HAP-1 (cell line): ENCODE results near the gene CHPF2.

ENCODE experiments used
- DNase-seq, 2 experiments: peaks; one replicate each; pipeline ENCODE4 v3.0.0-alpha.2; 2016 to 2020; ENCODE audit warnings: low spot score in 2 of 2
- H3K27me3 ChIP-seq: fragments of 250-450 bp; sonication (Bioruptor Pico); 2 replicates; pipeline ENCODE4 v1.5.1; 2020; ENCODE audit warnings: low read depth, mild to moderate bottlenecking, moderate library complexity
- H3K36me3 ChIP-seq: fragments of 250-450 bp; sonication (Bioruptor Pico); replicated peaks from 2 replicates; pipeline ENCODE4 v1.5.1; 2020; ENCODE audit warnings: mild to moderate bottlenecking
- H3K4me1 ChIP-seq: fragments of 250-450 bp; sonication (Bioruptor Pico); 2 replicates; pipeline ENCODE4 v1.5.1; 2020; ENCODE audit warnings: mild to moderate bottlenecking
- H3K4me3 ChIP-seq: fragments of 250-450 bp; sonication (Bioruptor Pico); 2 replicates; pipeline ENCODE4 v1.5.1; 2020; ENCODE audit warnings: mild to moderate bottlenecking, moderate library complexity
- H3K9me3 ChIP-seq: fragments of 250-450 bp; sonication (Bioruptor Pico); 2 replicates; pipeline ENCODE4 v1.5.1; 2020; ENCODE audit warnings: mild to moderate bottlenecking, moderate library complexity
- in situ Hi-C: fragments of 300-500 bp; cut with MboI; formaldehyde crosslinking; loops from 3 replicates; pipeline ENCODE4 v1.14.3; 2020; ENCODE audit warnings: low sequenced_read_pairs, inconsistent platforms, mixed read lengths

Gene CHPF2, protein sequence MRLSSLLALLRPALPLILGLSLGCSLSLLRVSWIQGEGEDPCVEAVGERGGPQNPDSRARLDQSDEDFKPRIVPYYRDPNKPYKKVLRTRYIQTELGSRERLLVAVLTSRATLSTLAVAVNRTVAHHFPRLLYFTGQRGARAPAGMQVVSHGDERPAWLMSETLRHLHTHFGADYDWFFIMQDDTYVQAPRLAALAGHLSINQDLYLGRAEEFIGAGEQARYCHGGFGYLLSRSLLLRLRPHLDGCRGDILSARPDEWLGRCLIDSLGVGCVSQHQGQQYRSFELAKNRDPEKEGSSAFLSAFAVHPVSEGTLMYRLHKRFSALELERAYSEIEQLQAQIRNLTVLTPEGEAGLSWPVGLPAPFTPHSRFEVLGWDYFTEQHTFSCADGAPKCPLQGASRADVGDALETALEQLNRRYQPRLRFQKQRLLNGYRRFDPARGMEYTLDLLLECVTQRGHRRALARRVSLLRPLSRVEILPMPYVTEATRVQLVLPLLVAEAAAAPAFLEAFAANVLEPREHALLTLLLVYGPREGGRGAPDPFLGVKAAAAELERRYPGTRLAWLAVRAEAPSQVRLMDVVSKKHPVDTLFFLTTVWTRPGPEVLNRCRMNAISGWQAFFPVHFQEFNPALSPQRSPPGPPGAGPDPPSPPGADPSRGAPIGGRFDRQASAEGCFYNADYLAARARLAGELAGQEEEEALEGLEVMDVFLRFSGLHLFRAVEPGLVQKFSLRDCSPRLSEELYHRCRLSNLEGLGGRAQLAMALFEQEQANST

DNA sequence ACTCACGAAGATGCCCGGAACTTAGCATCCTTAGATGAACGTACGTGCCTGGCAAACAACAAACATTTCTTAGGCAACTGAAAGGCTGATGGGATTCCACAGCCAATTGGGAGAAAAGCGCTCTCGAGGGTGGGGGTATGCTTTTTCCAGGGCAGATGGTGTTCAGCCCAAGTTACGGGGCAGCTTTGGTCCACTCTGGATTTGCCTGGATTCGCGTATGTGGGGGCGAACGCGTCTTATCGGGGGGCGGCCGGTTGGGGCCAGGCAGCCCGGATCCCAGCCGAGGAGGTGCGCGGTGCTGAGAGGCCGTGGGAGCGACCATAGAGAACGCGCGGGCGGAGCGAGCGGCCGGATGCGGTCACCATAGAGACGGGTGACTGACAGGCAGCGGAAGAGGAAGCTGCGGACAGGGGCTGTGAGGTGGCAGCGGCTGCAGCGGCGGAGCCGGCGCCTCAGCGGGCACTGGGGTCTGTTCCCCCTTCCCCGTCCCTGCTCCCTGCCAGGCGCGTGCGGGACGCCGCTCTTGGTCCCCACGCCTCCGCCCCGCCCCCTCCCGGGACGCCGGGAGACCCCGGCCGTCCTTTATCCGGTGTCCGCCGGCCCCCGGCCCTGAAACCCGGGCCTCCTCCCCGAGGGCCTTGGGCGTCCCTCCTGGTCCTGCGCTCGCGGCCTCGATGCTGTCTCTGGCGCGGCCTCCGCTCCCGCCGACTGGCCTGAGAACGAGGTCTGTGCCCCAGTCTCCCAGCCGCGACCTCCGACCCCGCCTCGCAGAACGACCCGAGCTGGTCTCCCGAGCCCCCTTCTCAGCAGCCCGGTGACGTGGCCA, at the start of gene CHPF2:
Gene CHPF2, plus strand, starts transcription at position 393 of the 826 bp plus-strand sequence. CDS start 1,529 bp downstream, outside the sequence.
- in situ Hi-C loops: no loop called here
- DNase-seq: peak; percentile 79 to 93
- peaks cover 20% of the 10 kb centered on the region for H3K4me1 ChIP-seq
- H3K36me3 ChIP-seq: peaks cover 39% of the 10 kb centered on the region
- no peaks in the 10 kb centered on the region for H3K27me3 ChIP-seq
- no peaks in the 10 kb centered on the region for H3K9me3 ChIP-seq
- H3K4me3 ChIP-seq: peak within 1 kb of the TSS; percentile 89

DNA sequence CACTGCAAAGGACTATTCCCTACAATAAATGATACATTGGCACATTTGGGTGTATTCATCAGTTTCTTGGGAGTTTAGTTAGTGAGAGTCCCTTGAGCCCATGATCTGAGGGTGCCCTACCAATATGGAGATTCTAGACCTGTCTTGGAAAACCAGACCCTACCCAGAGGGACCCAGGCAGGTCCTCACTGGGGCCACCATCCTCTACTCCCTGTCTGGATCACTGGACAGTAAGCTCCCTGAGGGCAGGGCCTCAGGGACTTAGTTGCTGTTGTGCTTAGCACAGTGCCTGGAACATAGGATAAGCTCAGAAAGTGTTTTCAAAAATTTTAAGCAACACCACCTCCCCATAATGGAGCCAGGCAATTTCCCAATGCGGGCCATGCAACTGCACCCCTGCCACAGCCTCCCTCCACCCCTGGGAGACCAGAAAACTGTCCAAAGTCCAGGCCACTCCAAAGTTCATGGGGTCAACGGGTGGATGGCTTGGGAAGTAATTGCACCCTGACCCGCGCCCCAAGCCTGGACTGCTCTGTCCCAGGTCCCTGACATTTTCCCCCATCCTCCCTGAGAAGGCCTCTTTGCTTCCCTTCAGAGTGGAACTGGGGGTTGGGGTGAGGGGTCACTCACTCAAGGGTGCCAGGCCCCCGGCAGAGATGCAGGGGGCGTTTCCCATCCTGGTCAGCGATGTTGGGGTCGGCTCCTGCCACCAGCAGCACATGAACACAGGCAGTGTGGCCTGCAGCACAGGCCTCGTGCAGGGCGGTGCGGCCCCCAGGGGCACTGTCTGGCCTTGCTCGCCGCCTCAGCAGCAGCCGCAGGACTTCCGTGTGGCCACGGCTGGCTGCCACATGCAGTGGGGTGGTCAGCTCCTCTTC, 46.3 kb upstream of the CHPF2 start:
- no peaks in the 10 kb centered on the region for H3K9me3 ChIP-seq
- H3K27me3 ChIP-seq: peaks cover 28% of the 10 kb centered on the region
- in situ Hi-C loops: no loop called here
- H3K4me3 ChIP-seq: no peak overlapping the region
- H3K36me3 ChIP-seq: no peaks in the 10 kb centered on the region
- no peaks in the 10 kb centered on the region for H3K4me1 ChIP-seq
- DNase-seq: no peak

DNA sequence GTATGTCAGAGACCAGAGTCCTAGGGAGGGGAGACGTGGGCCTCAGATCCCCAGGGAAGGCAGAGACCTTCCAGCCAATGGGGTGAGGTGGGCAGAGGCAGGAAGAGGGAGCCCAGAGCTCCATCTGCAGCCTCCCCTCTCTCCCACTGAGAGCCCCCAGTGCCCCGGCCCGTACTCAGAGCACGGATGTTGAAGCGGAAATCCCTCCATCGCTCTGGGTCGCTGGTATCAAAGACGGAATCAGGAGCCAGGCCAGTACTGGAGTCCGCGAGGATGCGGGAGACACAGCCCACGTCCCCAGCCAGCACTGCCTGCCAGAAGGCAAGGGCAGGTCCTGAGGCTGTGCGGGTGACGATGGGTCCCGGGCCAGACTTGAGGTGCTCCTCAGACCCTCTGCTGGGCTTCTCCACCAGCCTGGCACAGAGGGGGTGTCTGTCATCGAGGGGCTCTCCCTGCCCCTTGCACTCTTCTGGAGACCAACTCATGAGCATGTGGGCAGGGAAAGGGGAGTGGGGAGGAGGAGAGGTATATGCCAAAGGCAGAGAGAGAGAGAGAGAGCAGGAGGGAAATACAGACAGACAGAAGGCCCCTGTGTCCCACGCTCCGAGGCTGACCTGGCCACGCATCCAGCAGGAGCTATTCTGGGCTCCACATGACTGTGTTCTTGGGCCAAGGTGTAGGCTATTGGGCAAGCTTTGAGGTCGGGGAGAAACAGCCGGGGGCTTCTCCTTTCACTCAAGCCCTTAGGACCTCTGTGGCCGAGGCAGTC, 45.5 kb upstream of the CHPF2 start, which contains the start of gene ASB10:
Gene ASB10, minus strand, starts transcription at position 611 of the 769 bp plus-strand sequence. Its CDS starts 120 bp downstream, at position 491.
- in situ Hi-C loops: no loop called here
- no peaks in the 10 kb centered on the region for H3K36me3 ChIP-seq
- H3K27me3 ChIP-seq: peaks cover 34% of the 10 kb centered on the region

DNA sequence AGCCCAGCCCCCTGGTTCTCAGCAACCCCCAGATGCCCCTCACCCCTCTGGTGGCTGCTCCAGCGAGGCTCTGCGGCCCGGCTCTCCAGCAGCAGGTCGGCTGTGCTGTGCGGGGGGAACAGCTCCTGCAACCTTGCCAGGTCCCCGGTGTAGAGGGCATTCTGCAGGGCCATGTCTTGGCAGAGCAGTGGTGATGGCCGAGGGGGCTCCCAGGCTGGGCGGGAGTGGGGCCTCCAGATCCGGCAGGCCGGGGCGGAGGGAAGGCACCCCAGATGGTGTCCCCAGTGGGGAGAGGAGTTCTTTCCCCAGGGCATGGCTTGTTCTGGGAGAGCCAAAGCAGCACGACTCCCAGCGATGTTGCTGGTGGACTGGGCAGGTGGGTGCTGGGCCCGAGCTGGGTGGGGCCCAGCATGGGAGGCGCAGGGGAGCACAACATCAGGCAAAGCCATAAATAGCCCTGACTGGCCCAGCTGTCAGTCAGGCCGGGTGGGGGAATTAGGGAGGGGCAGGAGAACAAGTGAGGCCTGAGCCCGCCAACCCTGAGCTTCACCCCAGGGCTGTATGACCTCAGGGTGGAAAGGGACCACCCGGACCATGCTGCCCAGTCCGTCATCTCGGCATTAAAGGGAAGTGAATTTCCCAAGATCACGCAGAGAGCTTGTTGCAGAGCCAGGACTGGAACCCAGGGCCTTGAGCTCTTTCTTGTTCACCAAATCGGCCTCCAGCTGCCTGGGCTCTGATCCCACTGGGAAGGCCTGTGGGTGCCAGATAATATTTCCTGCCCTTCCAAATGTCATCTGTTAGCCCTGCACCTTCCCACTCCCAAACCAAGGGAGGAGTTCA, 44.7 kb upstream of the CHPF2 start:
- H3K27me3 ChIP-seq: peaks cover 34% of the 10 kb centered on the region
- in situ Hi-C loops: no loop called here

More for the DNA sequence above, 45.5 kb upstream of the CHPF2 start, which contains the start of gene ASB10:
- DNase-seq: no peak
- H3K9me3 ChIP-seq: no peaks in the 10 kb centered on the region
- no peaks in the 10 kb centered on the region for H3K4me1 ChIP-seq
- H3K4me3 ChIP-seq: no peak within 1 kb of the TSS

DNA sequence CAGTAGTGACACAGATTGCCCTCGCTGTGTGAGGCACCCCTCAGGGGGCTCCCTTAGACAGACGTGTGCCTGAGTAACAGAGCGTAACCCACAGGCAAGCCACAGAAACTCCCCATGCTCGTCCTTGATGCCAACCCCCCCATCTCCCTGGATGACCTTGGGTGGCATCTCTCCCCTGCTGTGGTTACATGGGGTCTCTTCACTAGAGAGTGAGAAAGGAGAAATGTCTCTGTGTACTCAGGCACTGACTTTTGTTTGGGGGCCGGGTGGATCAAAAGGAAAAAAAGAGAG, 44.1 kb upstream of the CHPF2 start:
- H3K4me3 ChIP-seq: no peak overlapping the region
- peaks cover 34% of the 10 kb centered on the region for H3K27me3 ChIP-seq
- in situ Hi-C loops: no loop called here
- no peak for DNase-seq
- no peaks in the 10 kb centered on the region for H3K9me3 ChIP-seq
- H3K4me1 ChIP-seq: no peaks in the 10 kb centered on the region
- H3K36me3 ChIP-seq: no peaks in the 10 kb centered on the region

More for the DNA sequence above, 44.7 kb upstream of the CHPF2 start:
- H3K4me1 ChIP-seq: no peaks in the 10 kb centered on the region
- H3K4me3 ChIP-seq: no peak overlapping the region
- no peaks in the 10 kb centered on the region for H3K9me3 ChIP-seq
- no peak for DNase-seq
- no peaks in the 10 kb centered on the region for H3K36me3 ChIP-seq

DNA sequence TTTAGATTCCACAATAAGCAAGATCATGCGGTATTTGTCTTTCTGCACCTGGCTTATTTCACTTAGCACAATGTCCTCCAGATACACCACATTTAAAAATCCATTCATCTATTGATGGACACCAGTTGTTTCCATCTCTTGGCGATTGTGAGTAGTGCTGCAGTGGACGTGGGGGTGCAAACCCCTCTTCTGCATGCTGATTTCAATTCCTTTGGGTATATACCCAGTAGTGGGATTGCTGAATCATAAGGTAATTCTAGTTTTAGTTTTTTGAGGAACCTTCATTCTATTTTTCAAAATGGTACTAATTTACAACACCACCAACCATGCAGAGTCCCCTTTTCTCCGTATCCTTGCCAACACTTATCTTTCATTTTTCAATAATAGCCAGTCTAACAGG, 43.2 kb upstream of the CHPF2 start:
- in situ Hi-C loops: no loop called here
- DNase-seq: no peak
- Histone ChIP-seq H3K4me3 (no peak overlapping the region), H3K4me1 (no peaks in the 10 kb centered on the region), H3K36me3 (no peaks in the 10 kb centered on the region), H3K9me3 (no peaks in the 10 kb centered on the region), H3K27me3 (peaks cover 36% of the 10 kb centered on the region)

DNA sequence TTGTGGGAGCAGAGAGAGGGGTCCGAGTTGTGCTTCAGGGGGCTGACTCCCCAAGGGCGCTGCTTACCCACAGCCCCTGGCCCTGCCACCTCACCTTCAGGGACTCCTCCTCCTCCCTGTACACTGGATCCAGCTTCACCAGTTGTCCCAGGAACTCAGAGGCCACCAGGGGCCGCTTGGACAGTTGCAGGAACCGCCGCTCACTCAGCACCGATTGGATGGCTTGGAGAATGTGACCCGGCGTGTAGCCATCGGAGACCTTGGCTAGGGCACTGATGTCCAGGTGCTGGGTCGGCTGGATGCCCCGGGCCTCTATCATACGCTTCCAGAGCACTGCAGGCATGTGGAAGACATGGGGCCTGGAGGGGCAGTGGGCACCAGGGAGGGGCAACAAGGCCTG, 40.7 kb upstream of the CHPF2 start:
- in situ Hi-C loops: no loop called here
- H3K27me3 ChIP-seq: peaks cover 61% of the 10 kb centered on the region
- no peak for DNase-seq

DNA sequence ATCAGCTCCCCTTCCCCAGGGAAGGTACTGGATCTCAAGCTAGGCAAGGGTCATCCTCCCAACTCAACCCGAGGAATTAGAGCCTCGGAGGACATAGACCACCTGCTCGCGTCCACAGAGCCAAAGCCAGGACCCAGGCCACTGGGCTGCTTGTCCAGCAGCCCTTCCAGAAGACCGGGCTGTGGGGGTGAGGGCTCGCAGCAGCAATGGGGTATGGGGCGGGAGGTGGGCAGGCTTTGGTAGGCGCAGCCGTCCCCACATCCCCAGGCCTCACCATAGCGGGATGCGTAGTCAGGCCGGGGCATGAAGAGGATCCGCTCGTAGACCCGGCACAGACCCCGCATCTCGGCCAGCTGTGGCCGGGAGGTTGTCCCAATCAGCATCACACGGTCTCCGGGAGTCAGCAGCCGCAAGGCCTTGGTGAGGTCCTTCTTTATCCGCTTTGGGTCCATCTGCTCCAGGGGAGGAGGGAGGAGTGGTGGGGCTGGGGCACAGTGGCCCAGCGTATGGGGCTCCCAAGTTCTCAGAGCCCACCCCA, 40.2 kb upstream of the CHPF2 start:
- Histone ChIP-seq H3K27me3 (peaks cover 66% of the 10 kb centered on the region), H3K36me3 (no peaks in the 10 kb centered on the region), H3K4me3 (no peak overlapping the region), H3K9me3 (no peaks in the 10 kb centered on the region), H3K4me1 (no peaks in the 10 kb centered on the region)
- in situ Hi-C loops: no loop called here
- DNase-seq: no peak

More for the DNA sequence above, 40.7 kb upstream of the CHPF2 start:
- H3K4me1 ChIP-seq: no peaks in the 10 kb centered on the region
- no peak overlapping the region for H3K4me3 ChIP-seq
- no peaks in the 10 kb centered on the region for H3K9me3 ChIP-seq
- H3K36me3 ChIP-seq: no peaks in the 10 kb centered on the region

DNA sequence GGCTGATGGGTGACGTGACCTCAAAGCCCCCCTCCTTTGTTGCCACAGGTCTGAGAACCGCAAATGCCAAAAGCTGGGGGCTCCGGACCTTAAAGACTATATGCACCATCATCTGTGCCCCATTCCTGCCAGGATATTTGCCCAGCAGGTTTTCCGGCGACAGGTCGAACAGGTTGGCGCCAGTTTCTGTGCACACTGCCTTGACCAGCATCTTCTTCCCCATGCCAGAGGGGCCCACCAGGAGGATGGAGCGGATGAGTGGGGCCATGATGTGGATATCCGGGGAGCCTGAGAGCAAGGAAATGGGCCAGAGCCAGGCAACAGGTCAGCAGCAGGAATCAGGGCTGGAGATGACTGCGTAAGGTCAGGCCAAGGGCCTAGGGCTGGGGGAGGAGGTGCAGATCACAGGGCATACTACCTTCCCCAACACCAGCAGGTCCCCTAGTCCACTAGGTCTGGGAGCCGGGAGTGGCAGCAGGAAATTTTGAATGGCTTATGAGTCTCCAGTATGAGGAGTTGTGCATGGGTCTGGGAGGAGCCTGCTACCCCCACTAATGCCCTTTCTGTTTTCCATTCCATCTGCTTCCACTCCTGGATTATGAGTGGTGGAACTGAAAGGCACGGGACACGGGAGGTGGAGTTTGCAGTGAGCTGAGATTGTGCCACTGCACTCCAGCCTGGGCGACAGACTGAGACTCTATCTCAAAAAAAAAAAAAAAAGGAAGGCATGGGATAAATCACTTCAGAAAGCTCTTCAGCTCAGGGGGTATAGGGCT, 38.9 kb upstream of the CHPF2 start:
- Histone ChIP-seq H3K4me3 (no peak overlapping the region), H3K9me3 (no peaks in the 10 kb centered on the region), H3K4me1 (no peaks in the 10 kb centered on the region), H3K36me3 (no peaks in the 10 kb centered on the region), H3K27me3 (peaks cover 68% of the 10 kb centered on the region)
- in situ Hi-C loops: no loop called here
- DNase-seq: no peak

DNA sequence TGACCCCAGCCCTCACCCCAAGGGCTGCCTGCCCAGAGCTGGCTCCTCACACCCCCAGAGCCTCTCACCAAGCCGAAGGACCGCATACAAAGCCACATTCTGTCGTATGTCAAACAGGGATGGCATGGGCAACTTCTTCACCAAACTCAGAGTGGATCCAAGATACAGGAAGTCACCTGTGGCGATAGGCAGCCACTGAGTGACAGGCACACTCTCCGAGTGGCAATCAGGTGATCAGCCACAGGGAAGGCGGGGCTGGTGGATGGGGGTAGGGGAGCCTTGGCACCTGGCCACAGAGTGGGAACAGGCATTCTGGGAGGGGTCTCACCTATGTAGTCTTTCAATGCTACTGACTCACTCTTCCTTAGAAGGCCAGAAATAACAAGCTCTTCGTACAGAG, 38.1 kb upstream of the CHPF2 start:
- Histone ChIP-seq H3K9me3 (no peaks in the 10 kb centered on the region), H3K36me3 (no peaks in the 10 kb centered on the region), H3K4me3 (no peak overlapping the region), H3K27me3 (peaks cover 66% of the 10 kb centered on the region), H3K4me1 (no peaks in the 10 kb centered on the region)
- in situ Hi-C loops: no loop called here
- DNase-seq: no peak
